A673 (cell line): ENCODE results near the gene TRPM1.

Experiments
- CTCF ChIP-seq: fragments of 300-800, 200-600 bp; sonication (generic); conservative IDR thresholded peaks from 2 replicates; pipeline ENCODE4 v1.5.1; 2017; ENCODE audit warnings: low read depth, mild to moderate bottlenecking, antibody characterized with exemption, low read length, moderate library complexity, mixed read lengths
- EZH2 ChIP-seq: fragments of 200-600 bp; sonication (generic); IDR thresholded peaks from 2 replicates; pipeline ENCODE4 v1.6.1; 2017; ENCODE audit warnings: borderline replicate concordance, low read depth, mild to moderate bottlenecking, mixed read lengths, antibody characterized with exemption, low read length; ENCODE audit not compliant: poor library complexity, severe bottlenecking

GRCh38 chr15:31102039-31102321, 455 bp upstream of the TRPM1 start:
- TF ChIP-seq CTCF, result no peak
- TF ChIP-seq EZH2, result no peak
